ENCODE results near the gene ARHGAP32.

Gene ARHGAP32

GRCh38 chr11:129106788-129107187, 85.3 kb downstream of the ARHGAP32 start:
- DNase-seq, result no peak

- DNase-seq, result no peak
Observed at GRCh38 chr11:129102756-129103155, 89.4 kb downstream of the ARHGAP32 start.

- no peak for DNase-seq
Observed at GRCh38 chr11:129102225-129102624, 89.9 kb downstream of the ARHGAP32 start.

- no peak for DNase-seq
Observed at GRCh38 chr11:129093283-129093682, 98.8 kb downstream of the ARHGAP32 start.

- no peak for DNase-seq
Observed at GRCh38 chr11:129090056-129090455, 102.1 kb downstream of the ARHGAP32 start.

- no peak for DNase-seq
Observed at GRCh38 chr11:129089279-129089678, 102.8 kb downstream of the ARHGAP32 start.

- no peak for DNase-seq
Observed at GRCh38 chr11:129086976-129087375, 105.1 kb downstream of the ARHGAP32 start.

GRCh38 chr11:129077191-129077590, 114.9 kb downstream of the ARHGAP32 start:
- no peak for DNase-seq

GRCh38 chr11:129075757-129076156, 116.4 kb downstream of the ARHGAP32 start:
- DNase-seq, result no peak

GRCh38 chr11:129067454-129067853, 124.7 kb downstream of the ARHGAP32 start:
- DNase-seq, result no peak

GRCh38 chr11:129066229-129066628, 125.9 kb downstream of the ARHGAP32 start:
- no peak for DNase-seq

GRCh38 chr11:129063118-129063517, 129.0 kb downstream of the ARHGAP32 start:
- DNase-seq, result no peak

- DNase-seq, result no peak
Observed at GRCh38 chr11:129061492-129062230, 130.5 kb downstream of the ARHGAP32 start.

- DNase-seq, result no peak
Observed at GRCh38 chr11:129056916-129057315, 135.2 kb downstream of the ARHGAP32 start.

GRCh38 chr11:129055196-129055595, 136.9 kb downstream of the ARHGAP32 start:
- DNase-seq, result no peak

GRCh38 chr11:129048911-129049310, 143.2 kb downstream of the ARHGAP32 start:
- no peak for DNase-seq

- DNase-seq, result no peak
Observed at GRCh38 chr11:129045150-129045549, 147.0 kb downstream of the ARHGAP32 start.

- no peak for DNase-seq
Observed at GRCh38 chr11:129042503-129042902, 149.6 kb downstream of the ARHGAP32 start.

- DNase-seq, result no peak
Observed at GRCh38 chr11:129041611-129042018, 150.5 kb downstream of the ARHGAP32 start.

- no peak for DNase-seq
Observed at GRCh38 chr11:129040934-129041333, 151.2 kb downstream of the ARHGAP32 start.

- no peak for DNase-seq
Observed at GRCh38 chr11:129035244-129035643, 156.9 kb downstream of the ARHGAP32 start.

- no peak for DNase-seq
Observed at GRCh38 chr11:129034001-129034400, 158.1 kb downstream of the ARHGAP32 start.

- DNase-seq, result no peak
Observed at GRCh38 chr11:129023968-129024676, 168.0 kb downstream of the ARHGAP32 start.

- DNase-seq, result no peak
Observed at GRCh38 chr11:129021295-129021694, 170.8 kb downstream of the ARHGAP32 start.

Data from DMS 273 treated with DMSO at 0.1 percent for 48 hours (cell line).